Kidney glomerular epithelial cell (primary cell): Measurements from ENCODE around the gene ARMC6.

Experiments used
- DNase-seq: peaks from one replicate; lab custom pipeline; 2025; lab: John Stamatoyannopoulos, UW

Gene ARMC6

DNA sequence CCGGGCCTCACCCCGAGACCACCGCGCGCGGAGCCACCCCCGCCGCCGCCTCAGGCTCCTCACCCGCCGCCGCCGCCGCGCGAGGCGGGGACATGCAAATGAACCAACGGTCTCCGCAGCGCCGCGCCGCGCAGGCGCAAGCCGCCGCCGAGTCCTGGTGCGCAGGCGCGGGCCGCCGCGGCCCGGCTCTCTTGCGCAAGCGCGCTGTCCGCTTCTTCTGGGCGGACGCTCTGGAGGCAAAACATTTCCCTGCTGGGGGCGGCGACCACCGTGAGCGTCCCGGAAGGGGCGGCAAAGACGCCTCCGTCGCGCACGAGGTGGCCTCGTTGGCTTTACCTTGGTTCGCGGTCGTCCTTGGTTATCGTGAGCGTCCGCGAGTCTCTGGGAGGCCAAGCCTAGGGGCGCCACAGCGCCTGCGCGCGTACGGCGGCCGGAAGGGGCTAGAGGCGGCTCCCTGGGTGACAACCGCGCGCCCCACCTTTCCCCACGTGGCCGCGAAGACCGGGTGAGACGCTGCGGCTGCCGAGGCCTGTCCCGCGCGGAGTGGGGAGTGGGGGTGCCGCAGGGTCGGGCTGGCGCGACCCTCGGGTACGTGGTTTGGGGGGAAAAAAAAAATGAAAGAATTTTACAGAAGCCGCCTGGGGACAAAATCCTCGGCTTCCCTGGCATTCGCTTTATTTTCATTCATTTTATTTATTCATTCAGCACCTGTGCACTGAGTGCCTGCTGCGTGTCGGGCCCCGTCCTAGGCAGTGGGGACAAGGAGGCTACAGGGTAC, at the start of gene ARMC6, which contains the start of gene SUGP2:
TSS of gene ARMC6 (plus strand) at position 178 of the 778 bp plus-strand sequence. CDS start 607 bp downstream, outside the sequence.
TSS of gene SUGP2 (minus strand) at position 92 of the 778 bp plus-strand sequence. CDS start 2,446 bp downstream, outside the sequence.
- peak; percentile 94 for DNase-seq

DNA sequence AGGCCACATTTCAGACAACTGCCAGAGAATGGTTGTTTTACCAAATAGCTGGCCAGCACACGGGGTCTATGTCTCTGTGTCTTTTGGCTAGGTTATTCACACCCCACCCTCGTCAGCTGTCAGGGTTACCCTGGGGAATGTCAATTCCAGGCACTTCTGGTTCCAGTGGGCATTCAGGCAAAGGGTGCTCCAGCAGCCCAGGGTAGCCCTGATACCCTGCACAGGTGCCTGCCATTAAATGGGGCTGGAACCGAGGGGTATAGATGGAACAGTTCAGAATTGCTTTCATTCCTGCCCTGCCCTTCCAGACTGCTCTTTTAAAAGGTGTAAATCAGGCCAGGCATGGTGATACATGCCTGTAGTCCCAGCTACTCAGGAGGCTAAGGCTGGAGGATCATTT, 49.2 kb upstream of the ARMC6 start:
- DNase-seq = no peak

DNA sequence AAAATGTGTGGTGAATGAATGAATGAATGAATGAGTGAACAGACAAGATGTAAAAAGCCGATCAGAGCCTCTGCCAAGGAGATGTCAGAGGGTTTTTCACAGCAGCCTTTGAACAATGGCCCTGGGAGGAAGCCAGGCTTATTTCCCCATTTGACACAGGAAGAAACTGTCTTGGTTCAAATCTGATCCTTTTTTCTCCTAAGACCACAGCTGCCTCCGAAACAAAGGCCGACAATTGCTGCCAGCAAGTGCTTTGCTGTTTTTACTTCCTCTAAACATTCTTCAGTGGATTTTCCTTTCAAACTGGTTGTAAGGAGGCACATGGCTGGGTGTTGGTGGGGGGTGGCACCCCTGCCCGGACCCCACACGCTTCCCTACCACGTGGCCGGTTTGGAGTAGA, 48.1 kb upstream of the ARMC6 start:
- DNase-seq = no peak

DNA sequence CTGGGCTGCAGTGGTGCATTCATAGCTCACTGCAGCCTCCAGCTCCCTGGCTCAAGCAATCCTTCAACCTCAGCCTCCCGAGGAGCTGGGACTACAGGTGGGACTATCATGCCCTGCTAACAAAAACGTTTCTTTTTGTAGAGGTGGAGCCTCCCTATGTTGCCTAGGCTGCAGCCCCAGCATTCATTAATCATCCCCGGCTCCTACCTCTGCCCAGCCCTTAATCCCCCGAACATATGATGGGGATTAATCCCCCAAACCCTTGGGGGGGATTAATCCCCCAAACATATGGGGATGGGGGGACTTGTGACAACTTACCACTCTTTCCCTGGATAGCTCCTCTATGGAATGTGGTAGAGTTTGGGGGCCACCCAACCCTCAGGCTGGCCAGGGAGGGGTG, 45.9 kb upstream of the ARMC6 start:
- no peak for DNase-seq

DNA sequence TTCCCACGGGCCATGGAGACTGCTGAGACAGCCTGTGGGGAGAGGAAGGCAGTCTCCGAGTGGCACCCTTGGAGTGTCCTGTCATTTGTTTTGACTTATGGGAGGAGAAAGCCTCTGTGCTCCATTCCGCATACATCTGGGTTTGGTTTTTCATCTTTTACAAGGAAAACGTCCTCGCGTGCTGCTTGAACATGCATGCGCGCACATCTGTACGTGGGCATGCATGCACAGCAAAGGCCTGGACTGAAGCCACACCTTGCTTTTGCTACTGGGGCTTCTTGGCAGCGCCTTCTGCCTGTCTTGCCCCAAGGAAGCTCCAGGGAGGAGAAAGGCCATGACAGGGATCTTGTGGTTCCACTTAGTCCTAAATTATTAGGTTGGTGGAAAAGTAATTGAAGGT, 44.1 kb upstream of the ARMC6 start:
- no peak for DNase-seq

DNA sequence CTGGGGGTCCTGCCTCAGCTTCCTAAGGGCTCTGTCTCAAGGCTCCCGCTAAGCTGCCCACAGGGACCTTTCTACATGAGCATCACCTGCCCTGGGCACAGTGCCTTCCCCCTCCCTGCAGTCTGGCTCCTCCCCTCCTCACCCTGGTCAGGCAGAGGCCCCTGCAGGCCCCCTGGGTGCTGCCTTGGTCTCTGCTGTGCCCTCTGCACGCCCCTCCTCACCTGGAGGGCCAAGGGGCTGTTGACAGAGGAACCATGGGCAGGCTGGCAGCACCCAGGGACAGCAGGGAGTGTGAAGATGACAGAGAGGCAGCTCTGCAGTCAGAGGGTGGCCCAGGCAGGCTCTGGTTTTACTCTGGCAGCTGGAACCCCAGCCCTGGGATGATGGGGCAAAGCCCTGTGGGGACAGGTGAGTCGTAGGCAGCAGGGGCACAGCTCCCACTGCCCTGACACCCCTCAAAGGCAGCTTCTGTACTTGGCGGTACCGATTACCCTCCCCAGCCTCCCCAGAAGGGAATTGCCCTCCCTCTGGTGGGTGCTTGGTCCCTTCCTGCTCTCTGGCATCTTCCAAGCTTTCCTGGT, 43.2 kb upstream of the ARMC6 start:
- no peak for DNase-seq

DNA sequence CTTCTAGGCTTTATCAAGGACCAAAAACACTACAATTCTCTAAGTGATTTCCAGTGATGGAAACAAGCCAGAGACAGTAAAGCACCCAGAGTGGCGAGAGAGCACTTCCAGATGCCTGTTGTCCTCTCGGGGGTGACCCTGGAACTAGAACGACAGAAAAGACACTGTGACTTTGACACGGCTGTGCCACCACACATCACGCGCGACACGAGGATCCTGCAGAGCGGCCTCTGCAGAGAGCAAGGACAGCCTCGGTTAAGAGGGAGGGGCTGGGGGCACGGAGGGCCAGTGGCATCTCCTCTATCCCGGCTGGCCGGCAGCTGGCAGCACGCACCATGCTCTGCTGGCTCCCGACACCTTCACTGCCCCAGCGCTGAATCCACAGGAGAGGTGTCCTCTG, 42.4 kb upstream of the ARMC6 start:
- DNase-seq = no peak

DNA sequence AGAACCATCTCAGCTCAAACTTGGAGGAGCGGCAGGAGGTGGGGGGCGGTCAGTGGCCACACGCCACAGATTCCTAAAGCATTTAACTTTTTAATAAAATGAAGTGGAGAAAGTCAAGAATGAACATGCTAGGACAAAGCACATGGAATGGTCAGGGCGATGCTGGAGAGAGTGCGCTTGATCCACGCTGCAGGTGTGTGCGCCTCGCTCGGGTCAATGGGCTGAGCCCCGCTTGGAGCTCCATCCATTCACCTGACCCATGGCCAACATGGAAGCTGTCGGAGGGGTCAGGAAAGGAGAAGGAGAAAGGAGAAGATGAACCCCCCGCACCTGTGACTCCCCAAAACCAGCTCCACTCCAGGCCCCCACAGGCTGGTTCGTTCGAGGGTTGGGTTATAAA, 41.9 kb upstream of the ARMC6 start:
- no peak for DNase-seq

DNA sequence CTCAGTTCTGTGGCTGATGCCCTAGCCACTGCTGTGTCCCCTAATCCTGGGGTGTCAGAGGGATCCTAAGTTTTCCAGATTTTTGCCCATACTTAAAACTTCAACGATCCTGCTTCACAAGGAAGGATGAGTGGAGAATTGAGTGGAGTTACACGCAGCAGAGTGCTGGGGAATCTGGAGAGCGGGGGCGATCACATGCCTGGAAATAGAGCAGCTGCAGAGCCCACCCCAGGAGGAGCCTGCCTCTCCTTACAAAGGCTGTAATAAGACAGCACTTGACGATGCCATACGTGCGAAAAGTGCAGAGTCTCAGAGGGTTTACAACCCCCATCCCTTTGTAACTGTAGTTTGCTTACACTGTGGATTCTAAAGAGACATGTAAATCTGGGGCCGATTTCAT, 40.7 kb upstream of the ARMC6 start:
- no peak for DNase-seq

DNA sequence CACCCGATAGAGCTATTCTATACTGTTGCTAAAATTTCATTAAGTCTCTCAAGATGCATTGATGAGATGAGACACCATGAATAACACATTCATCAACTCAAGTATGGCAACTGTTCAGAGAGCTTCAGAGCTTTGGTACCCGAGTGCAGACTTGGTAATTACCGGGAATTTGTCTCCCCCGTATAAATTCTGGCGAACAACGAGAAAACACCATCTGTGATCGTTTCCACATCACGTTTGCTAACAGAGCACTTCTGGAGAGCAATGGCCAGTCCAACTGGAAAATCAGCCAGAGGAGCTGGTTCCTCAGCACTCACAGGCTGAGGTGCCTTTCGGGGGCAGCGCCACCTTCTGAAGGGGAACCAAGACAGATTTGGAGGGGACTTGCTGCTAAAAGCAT, 40.3 kb upstream of the ARMC6 start:
- DNase-seq = no peak

DNA sequence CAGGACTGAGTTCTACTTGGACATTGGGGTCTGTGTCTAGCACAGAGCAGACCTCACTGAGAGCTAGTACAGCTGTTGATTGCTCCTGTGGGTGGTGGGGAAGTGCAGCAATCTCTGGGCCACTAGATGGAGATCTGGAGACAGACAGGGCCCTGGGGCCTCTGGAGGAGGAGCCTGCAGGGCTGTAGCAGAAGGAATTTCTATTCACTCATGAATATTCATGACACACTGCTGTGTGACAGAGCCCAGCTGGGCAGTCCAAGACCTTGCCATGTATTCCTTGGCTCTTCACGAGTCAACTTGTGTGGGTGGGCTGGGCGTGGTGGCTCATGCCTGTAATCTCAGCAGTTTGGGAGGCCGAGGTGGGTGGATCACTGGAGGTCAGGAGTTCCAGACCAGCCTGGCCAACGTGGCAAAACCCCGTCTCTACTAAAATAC, 37.6 kb upstream of the ARMC6 start:
- peak; percentile 62 for DNase-seq

DNA sequence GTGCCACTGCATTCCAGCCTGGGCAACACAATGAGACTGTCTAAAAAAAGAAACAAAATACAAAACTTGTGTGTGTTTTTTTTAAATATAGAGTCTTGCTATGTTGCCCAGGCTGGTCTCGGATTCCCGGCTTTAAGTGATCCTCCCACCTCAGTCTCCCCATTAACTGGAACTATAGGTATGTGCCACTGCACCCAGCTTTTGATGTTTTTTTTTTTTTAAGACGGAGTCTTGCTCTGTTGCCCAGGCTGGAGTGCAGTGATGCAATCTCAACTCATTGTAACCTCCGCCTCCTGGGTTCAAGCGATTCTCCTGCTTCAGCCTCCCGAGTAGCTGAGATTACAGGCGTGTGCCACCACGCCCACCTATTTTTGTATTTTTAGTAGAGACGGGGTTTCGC, 37.1 kb upstream of the ARMC6 start:
- no peak for DNase-seq

DNA sequence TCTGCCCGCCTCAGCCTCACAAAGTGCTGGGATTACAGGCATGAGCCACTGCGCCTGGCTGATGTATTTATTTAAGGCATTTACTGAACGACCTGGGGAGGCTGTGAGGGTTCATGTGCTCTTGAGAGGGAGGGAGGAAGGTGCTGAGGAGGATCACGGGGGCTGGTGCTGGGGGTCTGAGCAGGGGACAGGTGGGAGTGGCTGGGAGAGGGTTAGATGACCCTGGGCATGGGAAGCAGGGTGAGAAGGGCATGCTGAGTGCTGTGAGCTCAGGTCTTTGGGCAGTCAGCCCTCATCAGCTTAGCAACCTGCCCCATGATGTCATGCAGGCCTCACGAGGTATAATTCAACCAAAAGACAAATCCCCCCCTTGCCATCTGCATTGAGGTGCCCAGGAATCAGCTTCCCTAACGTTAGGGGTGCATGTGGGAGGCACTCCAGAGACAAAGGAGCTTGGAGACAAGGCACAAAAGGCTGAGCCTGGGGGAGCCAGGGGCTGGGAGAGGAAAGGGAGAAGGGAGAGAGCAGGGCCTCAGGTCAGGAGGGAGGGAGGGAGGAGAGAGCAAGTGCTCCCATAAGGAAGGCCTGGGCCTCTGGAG, 36.5 kb upstream of the ARMC6 start:
- DNase-seq = no peak

DNA sequence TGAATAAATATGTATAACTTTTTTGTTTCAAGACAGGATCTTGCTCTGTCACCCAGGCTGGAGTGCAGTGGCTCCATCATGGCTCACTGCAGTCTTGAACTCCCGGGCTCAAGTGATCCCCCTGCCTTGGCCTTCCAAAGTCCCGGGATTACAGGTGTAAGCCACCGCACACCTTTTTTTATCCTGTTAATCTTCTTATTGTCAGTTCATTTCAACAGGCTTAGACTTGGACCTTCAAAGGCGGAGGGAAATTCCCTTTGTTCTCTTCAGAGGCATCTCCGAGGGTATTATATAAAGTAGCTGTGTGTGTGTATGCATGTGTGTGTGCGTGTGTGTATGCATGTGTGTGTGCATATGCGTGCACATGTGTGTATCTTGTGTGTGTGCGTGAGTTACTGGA, 35.1 kb upstream of the ARMC6 start:
- no peak for DNase-seq

DNA sequence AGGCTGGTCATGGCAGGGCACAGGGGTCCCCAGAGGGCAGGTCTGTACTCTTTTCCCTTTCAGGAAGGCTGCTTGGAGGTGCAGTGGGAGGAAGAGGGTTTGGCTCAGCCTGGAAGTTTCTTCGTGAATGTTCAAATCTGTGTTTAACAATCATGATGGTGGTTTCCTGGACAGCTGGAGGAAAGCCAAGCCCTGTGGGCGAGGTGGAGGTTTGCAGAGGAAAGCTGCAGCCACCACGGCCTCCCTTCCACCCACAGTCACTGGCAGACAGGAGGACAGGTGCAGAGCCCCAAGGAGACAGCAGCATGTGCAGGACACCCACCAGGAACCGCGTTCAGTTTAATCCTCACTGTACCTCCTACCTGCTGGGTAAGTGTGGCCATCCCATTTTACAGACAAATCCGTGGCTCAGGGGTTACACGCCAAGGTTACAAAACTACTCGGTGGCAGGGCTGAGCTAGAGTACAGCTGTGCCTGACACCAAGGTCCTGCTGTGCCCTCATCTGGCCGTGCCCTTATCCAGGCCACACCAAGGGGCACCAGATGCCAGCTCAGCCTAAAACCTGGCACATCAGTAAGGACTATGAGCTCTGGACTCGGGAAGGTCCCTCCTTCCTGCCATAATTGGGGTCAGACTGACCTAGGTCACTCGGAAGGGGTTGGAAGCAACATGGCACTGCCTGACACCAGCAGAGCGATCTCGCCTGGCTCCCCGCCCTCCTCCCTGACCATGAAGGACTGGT, 34.2 kb upstream of the ARMC6 start:
- DNase-seq = no peak

DNA sequence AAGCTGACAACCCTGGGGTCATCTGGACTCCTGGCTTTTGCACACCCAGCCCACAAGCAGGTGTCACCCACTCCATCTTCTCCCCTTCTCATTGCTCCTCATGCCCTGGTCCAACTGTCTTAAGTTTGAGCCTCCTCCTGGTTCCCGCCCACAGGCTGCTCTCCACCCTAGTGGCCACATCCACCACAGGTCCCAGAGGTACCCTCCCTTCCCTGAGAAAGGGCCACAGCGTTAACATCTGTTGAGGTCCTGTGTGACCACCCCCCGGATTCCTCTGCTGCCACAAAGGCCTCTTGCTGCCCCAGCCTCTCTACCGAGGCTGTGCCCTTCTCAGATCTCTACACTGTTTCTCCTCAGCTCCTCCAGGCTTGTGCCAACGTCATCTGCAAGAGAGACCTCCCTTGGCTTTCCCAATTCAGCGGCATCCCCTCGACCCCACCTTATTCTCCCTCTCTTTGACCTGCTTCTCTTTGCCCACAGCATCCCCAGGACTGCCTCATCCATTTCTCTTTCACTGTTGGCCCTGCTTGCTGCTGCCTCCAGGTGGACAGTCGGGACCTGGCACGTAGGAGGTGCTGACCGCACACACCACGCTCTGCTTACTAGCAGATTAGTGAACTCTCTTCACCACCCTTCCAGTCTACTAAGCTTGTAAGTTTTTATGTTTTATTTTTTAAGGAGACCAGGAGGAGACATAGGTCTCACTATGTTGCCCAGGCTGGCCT, 33.3 kb upstream of the ARMC6 start:
- DNase-seq = no peak

DNA sequence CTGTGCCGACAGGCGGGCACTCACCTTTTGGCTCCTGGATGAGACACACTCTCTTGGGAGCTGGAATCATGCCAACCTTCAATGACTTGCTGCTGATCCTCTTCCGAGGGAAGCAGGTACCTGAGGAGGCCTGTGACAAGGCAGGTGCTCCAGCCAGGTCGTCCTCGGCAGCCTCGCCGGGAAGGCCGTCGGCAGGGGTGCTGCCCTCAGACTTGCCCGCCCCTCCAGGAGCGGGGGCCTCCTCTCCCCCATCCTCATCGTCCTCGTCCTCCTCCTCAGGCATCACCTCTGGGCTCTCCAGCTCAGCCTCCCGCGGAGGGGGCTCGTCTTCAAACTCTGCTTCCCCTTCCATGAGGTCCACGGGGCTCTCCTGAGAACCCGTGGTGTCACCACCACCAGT, 29.3 kb upstream of the ARMC6 start:
- DNase-seq = no peak

DNA sequence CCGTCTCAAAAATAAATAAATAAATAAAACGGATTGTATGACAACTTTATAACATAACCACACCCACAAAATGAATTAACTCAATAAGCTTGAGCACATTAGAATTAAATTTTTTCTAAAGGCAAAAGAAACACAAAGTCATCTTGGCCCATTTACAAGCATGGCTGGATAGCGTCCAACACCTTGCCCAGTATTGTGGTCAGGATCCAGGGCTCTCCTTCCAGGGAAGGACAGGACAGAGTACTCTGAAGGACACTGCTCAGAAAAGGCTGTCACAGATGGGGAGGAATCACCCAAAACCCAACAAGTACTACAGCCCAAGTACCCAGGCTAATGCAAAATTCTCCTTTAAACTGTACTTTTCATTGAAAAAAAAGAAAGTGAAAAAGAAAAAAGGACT, 27.2 kb upstream of the ARMC6 start:
- no peak for DNase-seq

DNA sequence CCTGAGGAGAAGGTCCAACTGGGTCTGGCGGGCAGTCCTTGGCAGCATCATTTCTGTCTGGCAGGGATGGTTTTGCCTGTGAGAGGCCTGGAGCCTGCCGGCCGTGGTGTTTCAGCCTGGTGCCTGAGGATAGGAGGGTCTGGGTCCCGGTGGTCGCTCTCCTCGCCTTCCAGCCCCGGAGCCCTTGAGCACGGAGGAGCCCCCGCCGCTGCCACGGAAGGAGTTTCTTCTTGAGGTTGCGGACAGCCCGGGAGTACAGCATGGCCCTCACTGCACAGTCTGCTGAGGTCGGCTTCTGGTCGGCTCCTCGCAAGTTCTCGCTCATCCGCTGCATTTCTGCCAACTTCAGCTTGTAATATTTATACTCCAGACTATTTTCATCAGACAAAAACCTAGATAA, 23.5 kb upstream of the ARMC6 start:
- no peak for DNase-seq

DNA sequence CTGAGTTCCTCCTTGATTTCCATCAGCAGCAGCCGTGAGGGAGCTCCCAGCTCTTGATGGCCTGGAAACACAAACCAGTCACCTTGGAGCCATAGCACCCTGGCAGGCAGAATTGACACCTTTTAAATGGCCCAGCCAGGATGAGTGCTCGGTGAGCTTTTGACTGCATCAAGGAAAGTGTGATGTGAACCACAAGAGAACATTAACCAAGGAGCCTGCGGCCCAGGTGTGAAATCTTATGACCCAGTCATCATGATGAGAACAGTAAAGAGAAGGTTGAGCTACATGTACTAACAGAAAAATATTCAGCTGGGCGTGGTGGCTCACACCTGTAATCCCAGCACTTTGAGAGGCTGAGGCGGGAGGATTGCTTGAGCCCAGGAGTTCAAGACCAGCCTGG, 22.9 kb upstream of the ARMC6 start:
- no peak for DNase-seq

DNA sequence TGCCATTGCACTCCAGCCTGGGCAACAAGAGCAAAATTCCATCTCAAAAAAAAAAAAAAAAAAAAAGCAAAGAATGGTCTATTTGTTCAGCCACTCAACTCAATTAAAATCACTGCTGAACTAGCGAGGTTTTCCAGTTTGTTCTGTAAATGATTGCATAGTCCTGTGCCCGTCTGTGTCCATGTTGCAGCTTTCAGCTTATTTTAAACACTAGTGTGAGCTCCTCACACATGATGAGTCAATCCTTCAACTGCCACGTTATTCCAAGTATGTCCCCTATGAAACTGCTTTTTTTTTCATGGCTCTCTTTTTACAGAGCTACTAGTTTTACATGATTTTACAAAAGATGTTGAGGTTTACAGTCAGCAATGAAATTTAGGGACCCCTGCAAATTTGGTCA, 12.3 kb upstream of the ARMC6 start:
- DNase-seq = peak; percentile 43

DNA sequence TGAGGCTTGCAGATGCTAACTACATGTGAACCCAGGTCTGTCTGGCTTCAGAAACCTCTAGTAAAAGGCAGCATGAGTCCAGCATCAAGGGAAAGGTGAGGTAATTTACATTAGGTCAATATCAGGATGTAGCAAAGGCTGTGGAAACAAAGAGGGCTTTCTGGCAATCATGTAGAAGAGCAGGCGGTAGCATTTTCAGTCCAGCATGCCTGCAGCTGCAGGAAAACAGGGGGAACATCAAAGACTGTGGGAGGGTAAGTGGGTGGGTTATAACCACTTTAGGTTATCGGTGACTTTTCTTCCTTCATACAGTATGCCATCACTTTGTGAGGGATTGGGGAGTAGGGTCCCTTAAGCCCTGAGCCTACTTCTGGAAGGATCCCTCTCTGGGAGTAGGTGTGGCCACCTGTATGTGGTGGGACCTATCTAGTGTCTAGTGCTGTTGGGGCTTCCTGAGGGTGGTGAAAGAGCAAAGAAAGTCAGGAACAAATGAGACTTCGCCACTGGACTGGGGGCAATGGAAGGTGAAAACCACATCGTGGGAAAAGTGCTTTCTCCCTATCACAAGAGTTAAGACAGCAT, 10.9 kb upstream of the ARMC6 start:
- DNase-seq = no peak
